SHP77 treated with DMSO at 0.1 percent for 48 hours (cell line): ENCODE results near the gene WBP2NL.
A peak's percentile ranks its signal among the peaks of the same experiment; 100 is the strongest.
"Not testable (repeated sequence)": the region's sequence is repeated elsewhere in the genome, so short reads cannot be mapped to it uniquely, and the experiment has no call there.

Experiments used
- DNase-seq: peaks from one replicate; lab custom pipeline; 2025; lab: John Stamatoyannopoulos, UW

Gene WBP2NL

GRCh38 chr22:41998361-41999261 lies at the start of gene WBP2NL:
Gene WBP2NL, plus strand, starts transcription at chr22:41998788. Its CDS starts 31 bp downstream, at chr22:41998819.
- peak; percentile 51 for DNase-seq

DNA sequence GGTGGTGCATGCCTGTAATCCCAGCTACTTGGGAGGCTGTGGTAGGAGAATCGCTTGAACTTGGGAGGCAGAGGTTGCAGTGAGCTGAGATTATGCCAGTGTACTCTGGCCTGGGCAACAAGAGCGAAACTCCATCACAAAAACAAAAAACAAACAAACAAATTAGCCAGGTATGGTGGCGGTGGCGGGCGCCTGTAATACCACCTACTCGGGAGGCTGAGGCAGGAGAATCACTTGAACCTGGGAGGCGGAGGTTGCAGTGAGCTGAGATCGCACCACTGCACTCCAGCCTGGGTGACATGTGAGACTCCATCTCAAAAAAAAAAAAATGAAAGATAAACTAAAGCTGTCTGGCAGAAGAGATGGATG lies 49.7 kb upstream of the WBP2NL start:
- not testable (repeated sequence) for DNase-seq

DNA sequence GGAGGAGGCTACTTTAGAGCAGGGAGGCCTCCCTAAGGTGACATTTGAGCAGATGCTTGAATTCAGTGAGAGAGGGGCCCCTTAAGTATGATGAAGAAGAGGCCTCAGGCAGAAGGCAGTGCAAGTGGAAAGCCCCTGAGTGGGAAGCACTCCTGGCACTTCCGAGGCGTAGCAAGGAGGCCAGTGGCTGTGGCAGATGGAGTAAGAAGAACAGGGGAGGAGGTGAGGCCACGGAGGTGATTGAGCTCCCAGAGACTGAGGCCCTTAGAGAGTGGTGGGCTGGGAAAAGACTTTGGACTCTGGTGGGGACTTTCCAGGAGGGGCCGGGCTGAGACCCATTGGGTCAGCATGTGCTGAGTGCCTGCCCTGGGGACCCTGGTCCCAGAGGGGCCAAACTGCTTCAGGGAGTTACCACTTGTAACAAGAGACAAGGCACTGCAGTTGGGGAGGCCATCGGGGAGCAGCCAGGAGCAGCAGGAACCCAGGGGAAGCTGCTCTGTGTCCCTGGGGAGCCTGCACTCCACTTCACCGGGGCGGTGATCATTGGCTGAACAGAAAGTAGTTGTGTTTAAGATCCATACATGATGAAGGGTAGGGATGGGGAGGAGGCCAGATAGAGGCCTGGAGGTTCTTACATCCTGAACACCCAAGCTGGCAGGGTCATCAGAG lies 49.2 kb upstream of the WBP2NL start:
- DNase-seq = no peak

DNA sequence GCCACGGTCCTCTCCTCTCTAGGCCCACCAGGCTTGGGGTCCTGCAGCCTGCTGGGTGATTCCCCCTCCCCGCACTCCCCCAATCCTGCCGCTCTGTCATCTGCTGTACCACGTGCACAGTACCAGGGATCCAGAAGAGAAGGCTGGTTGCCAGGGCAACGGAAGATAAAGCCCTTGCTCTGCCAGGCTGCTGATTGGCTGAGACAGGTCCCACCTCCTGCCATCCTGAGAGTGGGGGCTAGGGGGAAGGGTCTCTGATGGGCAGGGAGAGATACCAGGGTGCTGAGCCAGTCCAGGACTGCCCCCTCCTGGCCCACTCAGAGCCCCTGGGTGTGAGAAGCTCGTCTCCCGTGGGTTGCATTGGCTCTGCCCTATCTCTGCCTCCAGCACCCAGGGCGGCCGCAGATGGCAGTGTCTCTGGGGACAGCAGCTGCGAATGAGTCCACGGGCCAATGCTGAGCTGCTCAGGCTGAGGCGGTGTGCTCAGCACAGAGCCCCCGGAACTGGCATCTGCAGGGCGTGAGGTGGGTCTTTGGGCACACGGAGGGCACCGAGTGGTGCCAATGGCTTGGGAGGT lies 46.6 kb upstream of the WBP2NL start, which contains the start of gene SMIM45:
SMIM45 (plus strand) TSS at position 253 of the 577 bp plus-strand sequence.
- DNase-seq = no peak

- DNase-seq = no peak
Measured at GRCh38 chr22:41952713-41953112, 45.9 kb upstream of the WBP2NL start.

DNA sequence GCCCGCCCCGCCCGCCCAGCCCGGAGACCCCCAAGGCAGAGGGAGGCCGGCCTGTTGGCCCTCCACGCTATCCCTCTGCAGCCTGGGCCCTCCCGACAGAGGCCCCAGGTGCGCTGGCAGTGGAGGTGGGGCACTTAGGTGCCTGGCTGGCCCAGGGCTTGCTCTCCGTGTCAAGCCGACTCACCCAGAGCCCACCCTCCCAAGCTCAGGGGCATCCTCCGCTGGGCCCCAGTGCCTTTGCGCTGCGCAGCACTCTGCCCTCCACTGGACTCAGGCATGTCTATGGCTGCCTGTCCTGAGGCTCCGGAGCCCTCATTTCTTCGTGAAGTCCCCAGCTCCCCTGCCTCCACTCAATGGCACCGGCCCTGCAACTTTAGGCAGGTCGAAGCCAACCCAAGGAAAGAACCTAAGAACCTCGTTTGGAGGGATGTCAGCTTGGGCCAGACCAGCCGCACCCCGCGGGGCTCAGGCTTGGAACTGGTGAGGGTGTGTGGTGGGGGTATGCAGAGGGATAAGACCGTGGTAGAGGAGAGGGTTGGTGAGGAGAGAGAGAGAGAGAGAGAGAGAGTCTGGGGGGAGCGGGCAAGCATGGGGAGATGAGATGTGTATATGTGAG lies 40.5 kb upstream of the WBP2NL start:
- DNase-seq = no peak

DNA sequence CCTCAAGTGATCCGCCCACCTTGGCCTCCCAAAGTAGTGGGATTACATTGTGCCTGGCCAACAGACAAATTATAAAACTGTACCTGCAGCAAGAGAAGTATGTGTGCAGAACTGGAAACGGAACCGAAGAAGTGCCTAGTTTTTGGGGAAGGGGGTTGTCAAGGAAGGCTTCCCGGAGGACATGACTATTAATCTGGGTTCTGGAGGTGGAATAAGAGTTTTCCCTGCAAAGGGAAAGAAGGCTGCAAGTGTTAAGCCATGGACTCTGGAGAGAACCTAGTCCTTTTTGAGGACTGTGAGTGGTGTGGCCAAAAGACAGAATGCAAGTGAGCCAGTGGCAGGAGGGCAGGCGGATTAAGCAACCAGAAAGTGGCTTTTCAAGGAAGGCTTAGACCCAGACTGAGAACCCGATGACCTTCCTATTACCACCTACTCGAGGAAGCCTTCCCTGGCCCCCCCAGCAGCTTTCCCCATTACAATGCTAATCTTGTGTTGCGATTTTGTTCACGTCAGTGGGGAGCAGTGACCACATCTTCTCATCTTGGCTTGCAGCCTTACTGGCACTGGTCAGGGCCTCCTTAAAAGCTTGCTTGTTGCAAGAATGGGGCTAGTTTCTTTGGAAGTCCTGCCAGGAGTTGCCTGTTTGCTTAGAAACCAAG lies 35.0 kb upstream of the WBP2NL start:
- no peak for DNase-seq

DNA sequence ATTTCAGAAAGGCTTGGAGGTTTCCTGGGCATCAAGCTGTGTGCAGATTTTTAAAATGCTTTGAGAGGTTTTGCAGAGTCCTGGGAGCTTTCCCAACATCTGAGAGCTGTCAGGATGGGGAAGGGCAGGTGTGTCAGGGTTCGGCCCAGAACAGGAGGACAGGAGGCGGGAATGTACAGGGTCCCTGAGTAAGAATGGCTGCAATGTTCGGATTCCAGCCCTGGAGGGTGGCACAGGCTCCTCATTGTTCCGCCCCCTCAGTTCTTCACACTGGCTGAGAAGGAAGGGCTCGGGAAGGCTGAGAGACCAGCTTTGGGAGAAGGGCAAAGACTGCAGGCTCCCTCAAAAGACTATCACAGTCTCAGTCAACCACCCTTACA lies 34.5 kb upstream of the WBP2NL start:
- no peak for DNase-seq

- no peak for DNase-seq
Measured at GRCh38 chr22:41966225-41966606, 32.4 kb upstream of the WBP2NL start.

DNA sequence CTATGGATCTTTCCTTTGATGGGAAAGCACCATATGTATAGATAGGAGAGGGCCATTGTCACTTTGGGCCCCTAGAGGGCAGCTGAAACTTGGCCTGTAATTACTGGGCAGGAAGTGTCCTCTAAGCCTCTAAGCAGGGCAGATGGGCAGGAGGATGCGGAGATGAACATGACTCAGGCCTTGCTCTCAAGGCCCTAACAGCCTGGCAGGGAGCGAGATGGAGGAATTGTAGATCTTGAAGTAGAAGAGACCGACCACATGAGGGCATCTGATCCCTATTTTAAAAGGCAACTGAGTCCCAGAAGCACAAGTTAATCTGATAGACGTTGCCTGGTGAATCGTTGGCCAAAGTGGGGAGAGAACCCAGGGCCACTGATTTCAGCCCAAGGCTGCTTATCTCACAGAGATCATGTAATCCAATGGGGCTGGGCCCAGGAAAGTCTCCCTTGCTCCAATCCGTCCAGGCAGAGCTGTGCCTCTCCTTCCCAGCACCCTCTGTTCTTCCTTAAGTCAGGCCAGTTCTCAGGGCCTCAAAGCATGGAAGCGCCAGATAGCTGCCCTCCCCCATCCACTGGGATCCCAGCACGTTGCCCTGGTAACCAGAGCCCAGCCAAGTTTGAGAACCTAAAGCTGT lies 31.9 kb upstream of the WBP2NL start:
- peak; percentile 74 for DNase-seq

- peak; percentile 71 for DNase-seq
Measured at GRCh38 chr22:41968601-41969000, 30.0 kb upstream of the WBP2NL start.

DNA sequence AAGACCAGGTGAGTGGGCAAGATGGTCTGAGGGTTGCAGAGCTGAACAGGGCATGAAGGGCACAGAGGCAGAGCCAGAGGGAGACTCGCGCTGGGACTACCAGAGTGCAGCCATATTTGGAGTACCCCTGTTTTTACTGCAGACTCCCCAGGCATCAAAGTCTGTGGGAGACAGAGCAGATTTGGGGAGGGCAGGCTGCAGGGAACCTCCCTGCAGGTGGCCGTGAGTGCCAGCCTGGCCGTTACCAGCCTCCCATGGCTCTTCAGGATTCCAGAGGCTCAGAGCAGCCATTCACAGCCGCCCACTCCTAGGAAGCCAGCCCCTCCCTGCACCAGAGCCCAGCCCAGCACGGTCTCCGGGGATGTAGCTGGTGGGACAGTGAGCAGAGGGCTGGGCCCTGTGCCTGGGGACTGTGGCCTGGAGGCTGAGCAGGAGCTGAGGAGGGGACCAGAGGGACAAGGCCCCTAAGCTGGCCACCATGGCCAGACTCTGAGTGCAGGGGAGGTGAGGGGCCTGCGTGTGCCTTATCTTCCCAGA lies 29.4 kb upstream of the WBP2NL start, which contains the start of gene SEPTIN3:
SEPTIN3 (plus strand) TSS at position 334 of the 537 bp plus-strand sequence. CDS start 2,050 bp downstream, outside the sequence.
- DNase-seq = no peak

DNA sequence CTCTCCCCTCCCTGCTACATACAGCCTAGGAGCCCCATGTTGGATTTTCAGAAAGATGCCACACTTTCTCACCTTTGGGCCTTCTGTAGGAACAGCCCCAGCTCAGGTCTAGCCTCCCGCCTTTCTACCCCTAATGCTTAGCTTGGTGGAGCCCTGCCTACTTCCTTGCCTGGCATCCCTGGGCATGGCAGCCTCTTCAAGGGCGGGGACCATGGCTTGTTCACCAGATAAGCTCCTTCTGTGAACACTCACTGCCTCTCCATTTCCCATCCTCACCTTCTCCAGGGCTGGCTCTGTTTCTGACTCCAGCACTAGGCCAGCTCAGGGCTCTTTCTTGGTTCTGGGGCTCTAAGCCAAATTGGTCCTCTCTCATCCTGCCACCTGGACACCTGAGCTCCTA lies 28.0 kb upstream of the WBP2NL start:
- DNase-seq = no peak

DNA sequence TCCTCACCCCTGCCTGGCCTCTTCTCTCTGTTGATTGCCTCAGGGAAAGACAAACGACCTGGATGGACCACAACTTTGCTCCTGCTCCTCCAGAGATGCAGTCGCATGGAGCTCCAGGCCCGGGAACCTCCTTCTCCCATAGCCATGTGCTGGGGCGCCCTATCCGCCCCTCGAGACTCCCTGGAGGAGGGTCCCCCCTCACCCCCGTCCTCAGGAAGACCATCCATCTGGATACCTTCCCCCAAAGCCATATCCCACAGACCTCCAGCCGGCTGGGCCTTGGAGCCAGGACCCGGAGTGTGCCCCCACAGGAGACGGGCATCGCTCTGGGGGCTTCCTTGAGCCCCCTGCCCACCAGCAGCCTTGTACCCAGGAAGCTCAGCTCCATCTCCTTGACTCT lies 27.2 kb upstream of the WBP2NL start:
- no peak for DNase-seq

- no peak for DNase-seq
Measured at GRCh38 chr22:41974691-41975290, 23.8 kb upstream of the WBP2NL start.

GRCh38 chr22:41975299-41976069 lies 23.1 kb upstream of the WBP2NL start:
- DNase-seq = no peak

DNA sequence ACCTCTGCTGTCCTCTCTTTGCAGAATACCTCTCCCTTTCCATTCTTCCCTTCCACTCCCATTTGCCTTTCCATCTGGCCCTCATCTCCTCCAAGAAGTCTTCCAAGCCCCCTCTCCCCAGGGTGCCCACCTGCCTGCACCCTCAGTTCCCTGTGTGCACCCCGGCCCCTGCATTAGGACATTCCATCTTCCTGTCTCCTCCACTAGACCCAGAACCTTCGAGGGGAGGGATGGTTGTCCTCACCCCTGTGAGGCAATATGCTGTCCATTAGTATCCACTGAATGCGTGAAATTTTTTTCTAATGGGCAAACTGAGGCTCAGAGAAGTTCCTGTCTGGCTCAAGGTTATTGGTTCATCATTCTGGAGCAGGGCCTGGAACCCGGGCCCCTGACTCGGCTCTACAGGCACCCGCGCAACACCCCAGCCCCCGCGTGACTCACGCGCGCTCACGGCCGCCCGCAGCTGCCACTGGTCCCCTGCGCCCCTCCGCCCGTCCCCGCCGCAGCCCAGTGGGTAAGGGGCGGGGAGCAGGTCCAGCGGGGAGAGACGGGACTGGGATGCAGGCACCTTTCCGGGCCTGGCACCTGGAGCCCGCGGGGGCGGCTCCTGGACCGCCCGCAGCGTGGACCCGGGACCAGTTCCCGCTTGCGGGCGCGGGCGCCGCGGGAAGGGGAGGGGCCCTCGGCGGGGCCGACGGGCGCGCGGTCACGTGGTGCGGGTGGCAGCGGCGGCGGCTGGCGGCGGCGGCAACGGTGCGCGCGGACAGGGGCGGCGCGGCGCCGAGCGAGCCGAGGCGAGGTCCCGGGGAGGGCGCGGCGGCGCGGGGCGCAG lies 22.3 kb upstream of the WBP2NL start:
- no peak for DNase-seq

DNA sequence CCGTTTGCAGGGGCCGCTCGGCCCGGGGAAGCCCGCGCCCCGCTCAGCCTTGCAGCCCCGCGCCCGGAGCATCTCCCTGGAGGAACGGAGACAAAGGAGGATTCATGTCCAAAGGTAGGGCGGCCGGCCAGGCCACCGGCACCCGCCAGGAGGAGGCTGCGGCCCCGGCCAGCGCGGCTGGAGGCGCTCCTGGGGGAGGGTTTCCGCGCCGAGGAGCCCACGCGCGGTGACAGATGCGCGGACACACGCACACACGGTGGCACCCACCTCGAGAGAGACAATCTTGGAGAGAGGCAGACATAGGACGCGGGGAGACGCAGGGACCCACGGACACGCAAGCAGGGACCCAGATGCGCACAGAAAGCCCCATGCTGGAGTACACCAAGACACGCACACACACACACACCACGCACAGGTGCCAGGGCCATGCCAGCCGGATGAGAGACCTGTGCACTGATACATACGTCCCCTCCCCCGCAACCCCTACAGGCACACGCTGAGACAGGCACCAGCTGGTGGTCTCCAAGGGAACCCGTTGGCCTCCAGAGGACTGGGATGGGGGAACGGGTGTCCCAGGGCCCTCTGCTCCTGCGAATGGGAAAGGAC lies 21.5 kb upstream of the WBP2NL start:
- no peak for DNase-seq

DNA sequence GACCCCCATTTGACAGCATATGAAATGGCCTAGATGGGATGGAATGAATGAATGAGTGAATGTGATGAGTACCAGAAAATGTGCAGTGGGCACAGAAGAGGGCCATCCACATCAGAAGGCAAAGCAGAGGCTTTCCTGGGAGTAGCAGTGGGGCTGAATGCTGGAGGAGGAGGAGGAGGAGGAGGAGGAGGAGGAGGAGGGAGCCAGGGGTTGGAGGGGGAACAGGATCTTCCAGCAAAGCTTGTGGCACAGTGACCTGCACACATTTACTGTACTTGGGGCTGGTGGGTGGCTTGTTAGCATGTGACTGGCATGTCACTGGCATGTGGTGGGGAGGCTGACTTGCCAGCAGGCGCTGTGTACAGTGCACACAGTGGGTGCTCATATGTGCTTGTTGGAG lies 19.9 kb upstream of the WBP2NL start:
- DNase-seq = no peak
